ENCODE results near the gene AJAP1.

AJAP1 gene

GRCh38 chr1:4693331-4693730, 38.9 kb downstream of the AJAP1 start:
- no peak for TF ChIP-seq CTCF (IDR thresholded peaks at IDR 0.05; ENCODE audit: extremely low read depth, missing control alignments)
- DNase-seq (ENCODE audit: low spot score): no peak

- TF ChIP-seq CTCF (IDR thresholded peaks at IDR 0.05; ENCODE audit: extremely low read depth, missing control alignments): no peak
- DNase-seq (ENCODE audit: low spot score): no peak
These were observed 39.5 kb downstream of the AJAP1 start for GRCh38 chr1:4693891-4694290.

- TF ChIP-seq CTCF (IDR thresholded peaks at IDR 0.05; ENCODE audit: extremely low read depth, missing control alignments): no peak
- DNase-seq (ENCODE audit: low spot score): no peak
These were observed 40.1 kb downstream of the AJAP1 start for GRCh38 chr1:4694492-4694891.

- TF ChIP-seq CTCF (IDR thresholded peaks at IDR 0.05; ENCODE audit: extremely low read depth, missing control alignments): no peak
- no peak for DNase-seq (ENCODE audit: low spot score)
These were observed 40.8 kb downstream of the AJAP1 start for GRCh38 chr1:4695241-4695640.

GRCh38 chr1:4696161-4696745, 41.8 kb downstream of the AJAP1 start:
- DNase-seq (ENCODE audit: low spot score): no peak
- TF ChIP-seq CTCF (IDR thresholded peaks at IDR 0.05; ENCODE audit: extremely low read depth, missing control alignments): no peak

- no peak for DNase-seq (ENCODE audit: low spot score)
- no peak for TF ChIP-seq CTCF (IDR thresholded peaks at IDR 0.05; ENCODE audit: extremely low read depth, missing control alignments)
These were observed 42.3 kb downstream of the AJAP1 start for GRCh38 chr1:4696753-4697152.

- no peak for DNase-seq (ENCODE audit: low spot score)
- TF ChIP-seq CTCF (IDR thresholded peaks at IDR 0.05; ENCODE audit: extremely low read depth, missing control alignments): no peak
These were observed 43.4 kb downstream of the AJAP1 start for GRCh38 chr1:4697801-4698200.

Data from GM20000 (cell line).